K562 (cell line): Measurements from ENCODE around the gene NT5C2. TPM values are rescaled to one million over a fixed set of nuclear protein-coding genes. Genes with fewer than 3 reads are reported as not detected.

ENCODE experiments used
- ATAC-seq: fragments of 200-7000 bp; cut with Tn5 transposase; 3 replicates; pipeline ENCODE4 v1.9.1; 2020; ENCODE audit warnings: moderate library complexity
- BruUV-seq: library from RNA; stranded (reverse); fragments of 400-500 nt; replicated peaks from 2 replicates; lab custom pipeline; 2021; lab: Mats Ljungman, UMichigan
- CTCF ChIA-PET: fragments of 300-600 bp; formaldehyde crosslinking; extraction: SDS; loops from one replicate; lab custom pipeline; 2021; ENCODE audit warnings: low intra/inter-chr PET ratio; lab: Yijun Ruan, JAX
- POLR2A ChIA-PET: fragments of 300-600, 350-650 bp; sonication (Branson Sonifier 250); formaldehyde crosslinking; extraction: SDS; loops from one replicate; lab custom pipeline; 2021; ENCODE audit warnings: antibody characterized with exemption, inconsistent platforms; lab: Yijun Ruan, JAX
- DNase-seq, 4 experiments: peaks; one replicate each; pipeline versions ENCODE4 v3.0.0 to v3.0.0-alpha.2; 2011 to 2018; ENCODE audit warnings: low spot score in 3 of 4, mixed read lengths in 3 of 4; ENCODE audit errors: extremely low read depth in 1 of 4
- FAIRE-seq: peaks from 2 replicates; lab custom pipeline; 2011; peaks lifted over from hg19 to GRCh38; lab: Jason Lieb, UNC
- H2AFZ ChIP-seq: 2 replicates; pipeline ENCODE4 v1.6.0; 2011; ENCODE audit warnings: low read depth, low read length, control low read depth, inconsistent platforms
- H3K27ac ChIP-seq: fragments of 200-600 bp; 3 replicates; pipeline ENCODE4 v1.8.0; 2011; ENCODE audit warnings: low read depth, mild to moderate bottlenecking, control low read depth, inconsistent platforms, low read length, moderate library complexity, mixed read lengths; ENCODE audit errors: extremely low read depth
- H3K27me3 ChIP-seq, 2 experiments: fragments of 300-600 bp in 1 of 2; 2 replicates in 1 of 2; 3 replicates in 1 of 2; pipeline versions ENCODE4 v1.6.0 to v1.8.0; 2011; ENCODE audit warnings: inconsistent platforms in 2 of 2, low read length in 2 of 2, mild to moderate bottlenecking in 1 of 2, mixed read lengths in 1 of 2, moderate library complexity in 1 of 2; ENCODE audit not compliant: control insufficient read depth in 2 of 2, insufficient read depth in 2 of 2
- H3K36me3 ChIP-seq: fragments of 300-600 bp; 3 replicates; pipeline ENCODE4 v1.8.0; 2011; ENCODE audit warnings: mild to moderate bottlenecking, low read length, inconsistent platforms; ENCODE audit not compliant: control insufficient read depth, insufficient read depth
- H3K4me1 ChIP-seq, 2 experiments: fragments of 200-600 bp in 1 of 2; replicated peaks in 1 of 2; 2 replicates in 1 of 2; 3 replicates in 1 of 2; pipeline versions ENCODE4 v1.5.1 to v1.8.0; 2011; ENCODE audit warnings: inconsistent platforms in 2 of 2, low read length in 2 of 2, mild to moderate bottlenecking in 1 of 2, mixed read lengths in 1 of 2, moderate library complexity in 1 of 2; ENCODE audit not compliant: control insufficient read depth in 2 of 2, insufficient read depth in 2 of 2
- H3K4me2 ChIP-seq: 2 replicates; pipeline ENCODE4 v1.6.1; 2011; ENCODE audit warnings: low read length, control low read depth, inconsistent platforms, mixed read lengths; ENCODE audit not compliant: insufficient read depth
- H3K4me3 ChIP-seq: fragments of 200-600 bp; sonication (generic), shearing (Covaris generic); 2 replicates; pipeline ENCODE4 v1.5.1; 2016; ENCODE audit warnings: control low read depth, inconsistent platforms
- H3K79me2 ChIP-seq: fragments of 200-600 bp; 3 replicates; pipeline ENCODE4 v1.8.0; 2011; ENCODE audit warnings: low read length, inconsistent platforms; ENCODE audit not compliant: control insufficient read depth, insufficient read depth
- H3K9ac ChIP-seq, 2 experiments: 2 replicates each; pipeline versions ENCODE4 v1.6.0 to v1.6.1; 2011; ENCODE audit warnings: low read depth in 2 of 2, low read length in 2 of 2, control low read depth in 1 of 2, inconsistent platforms in 1 of 2, mild to moderate bottlenecking in 1 of 2, mixed read lengths in 1 of 2; ENCODE audit not compliant: insufficient read depth in 1 of 2
- H3K9me1 ChIP-seq: one replicate; pipeline ENCODE4 v1.6.0; 2011; ENCODE audit warnings: inconsistent platforms, mild to moderate bottlenecking, low read length, moderate library complexity; ENCODE audit not compliant: control insufficient read depth, insufficient read depth
- H3K9me3 ChIP-seq: replicated peaks from 2 replicates; pipeline ENCODE4 v1.5.1; 2011; ENCODE audit warnings: low read depth, low read length, inconsistent platforms; ENCODE audit not compliant: control insufficient read depth, insufficient read depth
- H4K20me1 ChIP-seq: replicated peaks from 2 replicates; pipeline ENCODE4 v1.6.1; 2011; ENCODE audit warnings: low read length, inconsistent platforms, mixed read lengths; ENCODE audit not compliant: control insufficient read depth, insufficient read depth
- BRD4 ChIP-seq: fragments of 200-600 bp; sonication (generic); IDR thresholded peaks from 2 replicates; pipeline ENCODE4 v1.6.1; 2017; ENCODE audit warnings: inconsistent platforms
- CCNT2 ChIP-seq: IDR thresholded peaks from 2 replicates; pipeline ENCODE4 v1.6.1; 2011; ENCODE audit warnings: borderline replicate concordance, low read depth, mild to moderate bottlenecking, moderate library complexity, mixed read lengths, low read length; ENCODE audit not compliant: insufficient read length; ENCODE audit errors: extremely low read depth
- ETV1 ChIP-seq: fragments of 450-650 bp; conservative IDR thresholded peaks from 2 replicates; pipeline ENCODE4 v1.6.1; 2016; ENCODE audit warnings: missing genetic modification characterization, control low read depth, low read depth, missing compliant biosample characterization
- NR2C2 ChIP-seq, 2 experiments: fragments of 200-800 bp in 1 of 2; sonication (Bioruptor generic) in 1 of 2; sonication (generic) in 1 of 2; formaldehyde crosslinking in 1 of 2; IDR thresholded peaks; 2 replicates each; pipeline versions ENCODE4 v1.6.1 to v1.8.0; 2016 to 2022; ENCODE audit warnings: mild to moderate bottlenecking in 1 of 2, missing compliant biosample characterization in 1 of 2, missing genetic modification characterization in 1 of 2, missing genetic modification reagents in 1 of 2
- POLR2G ChIP-seq: fragments of 200-400 bp; formaldehyde crosslinking; IDR thresholded peaks from 2 replicates; pipeline ENCODE4 v1.6.1; 2017; ENCODE audit warnings: low read depth, mild to moderate bottlenecking, antibody characterized with exemption, low read length, moderate library complexity
- RAD21 ChIP-seq, 2 experiments: fragments of 250-450 bp in 1 of 2; fragments of 450-650 bp in 1 of 2; sonication (Bioruptor Pico) in 1 of 2; formaldehyde crosslinking in 1 of 2; IDR thresholded peaks in 1 of 2; conservative IDR thresholded peaks in 1 of 2; 2 replicates each; pipeline versions ENCODE4 v1.4.0 to v1.8.0; 2020 to 2022; ENCODE audit warnings: mild to moderate bottlenecking in 2 of 2, moderate library complexity in 1 of 2
- TEAD1 ChIP-seq, 2 experiments: fragments of 450-650 bp in 1 of 2; sonication (generic) in 1 of 2; formaldehyde crosslinking; IDR thresholded peaks; 2 replicates each; pipeline versions ENCODE4 v1.4.0 to v1.8.0; 2020 to 2022; ENCODE audit warnings: mild to moderate bottlenecking in 2 of 2, missing genetic modification reagents in 1 of 2
- ZKSCAN1 ChIP-seq: fragments of 150-350 bp; IDR thresholded peaks from 2 replicates; pipeline ENCODE4 v1.6.1; 2016; ENCODE audit warnings: low read depth, low read length
- WGBS: fragments of 100-300 bp; shearing (Covaris generic); methylation state at CpG from one replicate; pipeline ENCODE4 v1.1.6; 2016; ENCODE audit warnings: low coverage, mixed read lengths; ENCODE audit not compliant: insufficient coverage; ENCODE audit errors: missing lambda C conversion rate; 5-methylcytosine and 5-hydroxymethylcytosine counted together
- in situ Hi-C: fragments of 300-500 bp; cut with MboI; formaldehyde crosslinking; loops from 4 replicates; pipeline ENCODE4 v1.15.0; 2018; ENCODE audit warnings: inconsistent platforms, mixed read lengths
- intact Hi-C: fragments of 100-400 bp; cut with micrococcal nuclease; formaldehyde crosslinking; loops from 2 replicates; pipeline ENCODE4 v1.14.2; 2022
- polyA plus RNA-seq, 8 experiments: library from polyadenylated mRNA; depleted of rRNA in 4 of 8; stranded (reverse) in 5 of 8; unstranded in 3 of 8; fragments of >200 nt; fragmentation: Nextera tagmentation in 2 of 8; fragmentation: Illumina TruSeq in 1 of 8; extraction: Ambion mirVana in 2 of 8; extraction: Trizol in 1 of 8; gene quantifications; 2 replicates each; pipeline versions ENCODE4 v1.2.1 to v1.2.3, GENCODE V29; 2011 to 2014; ENCODE audit warnings: inconsistent platforms in 1 of 8, missing spikeins in 1 of 8
- total RNA-seq, 7 experiments: library from RNA; depleted of rRNA in 6 of 7; stranded (reverse); fragments of >200 nt in 6 of 7; fragmentation: Illumina TruSeq in 2 of 7; extraction: Trizol in 2 of 7; gene quantifications; 2 replicates each; pipeline versions ENCODE4 v1.2.1 to v1.2.3, GENCODE V29; 2011 to 2021; ENCODE audit warnings: low replicate concordance in 1 of 7
- TF ChIP-seq, protein P1 (sequence below): fragments of 450-650 bp; IDR thresholded peaks from 2 replicates; pipeline ENCODE4 v1.6.1; 2016; ENCODE audit warnings: low read depth
- TF ChIP-seq, protein P2 (sequence below): fragments of 450-650 bp; formaldehyde crosslinking; IDR thresholded peaks from 2 replicates; pipeline ENCODE4 v1.4.0; 2022; ENCODE audit warnings: missing genetic modification characterization

The NT5C2 gene
- total and polyA plus RNA-seq, 9 of the 15 experiments (the other 6 are each of a cell fraction or from before 2014, with no cell fraction given), result 11.3 to 45.2 (median 27.7) TPM

DNA sequence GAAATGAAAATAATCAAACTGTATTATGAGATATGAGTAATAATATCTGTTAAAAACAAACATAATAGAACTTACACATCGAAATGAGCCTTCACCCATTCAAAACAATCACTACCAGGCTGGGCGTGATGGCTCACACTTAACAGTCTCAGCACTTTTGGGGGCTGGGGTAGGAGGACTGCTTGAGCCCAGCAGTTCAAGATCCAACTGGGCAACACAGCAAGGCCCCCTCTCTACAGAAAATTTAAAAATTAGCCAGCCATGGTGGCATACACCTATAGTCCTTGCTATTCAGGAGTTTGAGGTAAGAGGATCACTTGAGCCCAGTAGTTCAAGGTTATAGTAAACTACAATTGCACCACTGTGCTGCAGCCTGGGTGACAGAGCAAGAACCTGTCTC, 75.8 kb downstream of the NT5C2 start:
- intact Hi-C loops, result no loop called here
- Histone ChIP-seq H3K9me3 (no peaks in the 10 kb centered on the region), H3K36me3 (no peaks in the 10 kb centered on the region), H3K9me1 (no peaks in the 10 kb centered on the region), H3K4me2 (no peak overlapping the region), H3K27me3 (no peaks in the 10 kb centered on the region), H4K20me1 (no peaks in the 10 kb centered on the region), H3K27ac (no peak overlapping the region), H2AFZ (no peak overlapping the region), H3K4me3 (no peak overlapping the region), H3K4me1 (no peaks in the 10 kb centered on the region), H3K79me2 (no peaks in the 10 kb centered on the region), H3K9ac (no peak overlapping the region)
- no TSS peak for BruUV-seq
- ATAC-seq (no peak), FAIRE-seq (no peak), DNase-seq (no peak)
- ChIA-PET CTCF (no interaction called here), POLR2A (no interaction called here)
- in situ Hi-C loops, result no loop called here
- 85% methylated on average over 2 of the region's 2 CpGs for WGBS
- TF ChIP-seq NR2C2 (CRISPR knock-in tag; IDR thresholded peaks at IDR 0.05), result no peak
- TF ChIP-seq NR2C2 (tag; IDR thresholded peaks at IDR 0.05), result no peak
- no peak for TF ChIP-seq RAD21 (CRISPR knock-in tag; conservative IDR thresholded peaks at IDR 0.05 in 1 of 2, IDR thresholded peaks at IDR 0.05 in 1 of 2)
- TF ChIP-seq POLR2G, result no peak
- TF ChIP-seq ZKSCAN1, result no peak
- TF ChIP-seq BRD4, result no peak
- TF ChIP-seq TEAD1 (CRISPR knock-in tag; IDR thresholded peaks at IDR 0.05), result no peak
- no peak for TF ChIP-seq ETV1
- TF ChIP-seq, protein P1, sequence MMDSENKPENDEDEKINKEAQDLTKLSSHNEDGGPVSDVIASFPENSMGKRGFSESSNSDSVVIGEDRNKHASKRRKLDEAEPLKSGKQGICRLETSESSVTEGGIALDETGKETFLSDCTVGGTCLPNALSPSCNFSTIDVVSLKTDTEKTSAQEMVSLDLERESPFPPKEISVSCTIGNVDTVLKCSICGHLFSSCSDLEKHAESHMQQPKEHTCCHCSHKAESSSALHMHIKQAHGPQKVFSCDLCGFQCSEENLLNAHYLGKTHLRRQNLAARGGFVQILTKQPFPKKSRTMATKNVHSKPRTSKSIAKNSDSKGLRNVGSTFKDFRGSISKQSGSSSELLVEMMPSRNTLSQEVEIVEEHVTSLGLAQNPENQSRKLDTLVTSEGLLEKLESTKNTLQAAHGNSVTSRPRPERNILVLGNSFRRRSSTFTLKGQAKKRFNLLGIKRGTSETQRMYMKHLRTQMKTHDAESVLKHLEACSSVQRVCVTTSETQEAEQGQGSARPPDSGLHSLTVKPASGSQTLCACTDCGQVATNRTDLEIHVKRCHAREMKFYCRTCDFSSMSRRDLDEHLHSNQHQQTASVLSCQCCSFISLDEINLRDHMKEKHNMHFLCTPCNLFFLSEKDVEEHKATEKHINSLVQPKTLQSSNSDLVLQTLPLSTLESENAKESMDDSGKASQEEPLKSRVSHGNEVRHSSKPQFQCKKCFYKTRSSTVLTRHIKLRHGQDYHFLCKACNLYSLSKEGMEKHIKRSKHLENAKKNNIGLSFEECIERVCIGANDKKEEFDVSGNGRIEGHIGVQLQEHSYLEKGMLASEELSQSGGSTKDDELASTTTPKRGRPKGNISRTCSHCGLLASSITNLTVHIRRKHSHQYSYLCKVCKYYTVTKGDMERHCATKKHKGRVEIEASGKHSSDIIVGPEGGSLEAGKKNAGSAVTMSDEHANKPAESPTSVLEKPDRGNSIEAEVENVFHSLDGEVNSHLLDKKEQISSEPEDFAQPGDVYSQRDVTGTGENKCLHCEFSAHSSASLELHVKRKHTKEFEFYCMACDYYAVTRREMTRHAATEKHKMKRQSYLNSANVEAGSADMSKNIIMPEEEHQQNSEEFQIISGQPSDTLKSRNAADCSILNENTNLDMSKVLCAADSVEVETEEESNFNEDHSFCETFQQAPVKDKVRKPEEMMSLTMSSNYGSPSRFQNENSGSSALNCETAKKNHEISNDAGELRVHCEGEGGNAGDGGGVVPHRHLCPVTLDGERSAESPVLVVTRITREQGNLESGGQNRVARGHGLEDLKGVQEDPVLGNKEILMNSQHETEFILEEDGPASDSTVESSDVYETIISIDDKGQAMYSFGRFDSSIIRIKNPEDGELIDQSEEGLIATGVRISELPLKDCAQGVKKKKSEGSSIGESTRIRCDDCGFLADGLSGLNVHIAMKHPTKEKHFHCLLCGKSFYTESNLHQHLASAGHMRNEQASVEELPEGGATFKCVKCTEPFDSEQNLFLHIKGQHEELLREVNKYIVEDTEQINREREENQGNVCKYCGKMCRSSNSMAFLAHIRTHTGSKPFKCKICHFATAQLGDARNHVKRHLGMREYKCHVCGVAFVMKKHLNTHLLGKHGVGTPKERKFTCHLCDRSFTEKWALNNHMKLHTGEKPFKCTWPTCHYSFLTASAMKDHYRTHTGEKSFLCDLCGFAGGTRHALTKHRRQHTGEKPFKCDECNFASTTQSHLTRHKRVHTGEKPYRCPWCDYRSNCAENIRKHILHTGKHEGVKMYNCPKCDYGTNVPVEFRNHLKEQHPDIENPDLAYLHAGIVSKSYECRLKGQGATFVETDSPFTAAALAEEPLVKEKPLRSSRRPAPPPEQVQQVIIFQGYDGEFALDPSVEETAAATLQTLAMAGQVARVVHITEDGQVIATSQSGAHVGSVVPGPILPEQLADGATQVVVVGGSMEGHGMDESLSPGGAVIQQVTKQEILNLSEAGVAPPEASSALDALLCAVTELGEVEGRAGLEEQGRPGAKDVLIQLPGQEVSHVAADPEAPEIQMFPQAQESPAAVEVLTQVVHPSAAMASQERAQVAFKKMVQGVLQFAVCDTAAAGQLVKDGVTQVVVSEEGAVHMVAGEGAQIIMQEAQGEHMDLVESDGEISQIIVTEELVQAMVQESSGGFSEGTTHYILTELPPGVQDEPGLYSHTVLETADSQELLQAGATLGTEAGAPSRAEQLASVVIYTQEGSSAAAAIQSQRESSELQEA, result no peak
- no peak for TF ChIP-seq CCNT2
- TF ChIP-seq, protein P2, sequence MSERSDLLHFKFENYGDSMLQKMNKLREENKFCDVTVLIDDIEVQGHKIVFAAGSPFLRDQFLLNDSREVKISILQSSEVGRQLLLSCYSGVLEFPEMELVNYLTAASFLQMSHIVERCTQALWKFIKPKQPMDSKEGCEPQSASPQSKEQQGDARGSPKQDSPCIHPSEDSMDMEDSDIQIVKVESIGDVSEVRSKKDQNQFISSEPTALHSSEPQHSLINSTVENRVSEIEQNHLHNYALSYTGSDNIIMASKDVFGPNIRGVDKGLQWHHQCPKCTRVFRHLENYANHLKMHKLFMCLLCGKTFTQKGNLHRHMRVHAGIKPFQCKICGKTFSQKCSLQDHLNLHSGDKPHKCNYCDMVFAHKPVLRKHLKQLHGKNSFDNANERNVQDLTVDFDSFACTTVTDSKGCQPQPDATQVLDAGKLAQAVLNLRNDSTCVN, result no peak
